Measurements from ENCODE around the gene SLC7A7. TPM values are rescaled to one million over a fixed set of nuclear protein-coding genes. Genes with fewer than 3 reads are reported as not detected.
"Not testable (repeated sequence)": the region's sequence is repeated elsewhere in the genome, so short reads cannot be mapped to it uniquely, and the experiment has no call there.

The SLC7A7 gene
- total RNA-seq, 4 donors from 2014 or later = 1.00 to 67.0 (median 33.6) TPM

DNA sequence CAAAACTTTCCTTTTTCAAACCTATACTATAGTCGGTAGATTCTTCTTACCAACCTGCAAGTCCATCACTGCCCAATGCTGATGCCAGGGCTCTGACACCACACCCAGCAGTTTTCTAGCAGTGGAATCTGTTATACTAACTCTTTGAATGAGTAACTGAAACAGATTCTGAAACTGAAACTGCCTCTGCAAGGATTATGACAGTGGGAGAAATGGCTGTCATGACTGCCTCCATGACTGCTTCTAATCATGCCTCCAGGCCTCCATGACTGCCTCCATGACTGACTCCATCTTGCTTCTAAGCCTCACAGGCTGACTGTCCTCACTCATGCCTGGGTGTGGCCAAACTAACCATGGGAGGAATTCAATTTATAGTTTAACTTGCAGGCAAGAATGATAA, 78.2 kb downstream of the SLC7A7 start:
- in situ Hi-C loops (cut with MboI; ENCODE audit: low pct_ligation_motif_present in 1 of 4, low pct_unique_long_range_greater_than_20kb in 1 of 4, low sequenced_read_pairs in 3 of 4) = no loop called here
- Histone ChIP-seq H3K27ac (no peak overlapping the region), H3K27me3 (no peaks in the 10 kb centered on the region), H3K4me3 (no peak overlapping the region), H3K4me1 (no peaks in the 10 kb centered on the region), H3K36me3 (no peaks in the 10 kb centered on the region), H3K9me3 (no peaks in the 10 kb centered on the region)
- intact Hi-C loops (cut with DNase I; ENCODE audit: low total_unique reads) = no loop called here
- TF ChIP-seq EP300 (IDR thresholded peaks at IDR 0.05; ENCODE audit: low read depth) (no peak), POLR2A (IDR thresholded peaks at IDR 0.05) (no peak), POLR2AphosphoS5 (IDR thresholded peaks at IDR 0.05) (no peak), CTCF (IDR thresholded peaks at IDR 0.05) (no peak)
- 73% methylated on average over 1 of the region's 1 CpG; no CpG with 5 or more reads in 1 of the 2 donors for WGBS, 2 donors (ENCODE audit: low coverage in 1 of 2)
- DNase-seq = no peak

- H3K27ac ChIP-seq; intact Hi-C loops (cut with DNase I; ENCODE audit: low total_unique reads); DNase-seq; in situ Hi-C loops (cut with MboI; ENCODE audit: low pct_ligation_motif_present in 1 of 4, low pct_unique_long_range_greater_than_20kb in 1 of 4, low sequenced_read_pairs in 3 of 4); H3K9me3 ChIP-seq; H3K4me3 ChIP-seq; H3K4me1 ChIP-seq; H3K36me3 ChIP-seq; H3K27me3 ChIP-seq: not testable (repeated sequence)
- WGBS, 2 donors (ENCODE audit: low coverage in 1 of 2) = 90 to 92% methylated on average over 12 to 14 of the region's 14 CpGs
These were observed 78.9 kb downstream of the SLC7A7 start for GRCh38 chr14:22736384-22736783.

DNA sequence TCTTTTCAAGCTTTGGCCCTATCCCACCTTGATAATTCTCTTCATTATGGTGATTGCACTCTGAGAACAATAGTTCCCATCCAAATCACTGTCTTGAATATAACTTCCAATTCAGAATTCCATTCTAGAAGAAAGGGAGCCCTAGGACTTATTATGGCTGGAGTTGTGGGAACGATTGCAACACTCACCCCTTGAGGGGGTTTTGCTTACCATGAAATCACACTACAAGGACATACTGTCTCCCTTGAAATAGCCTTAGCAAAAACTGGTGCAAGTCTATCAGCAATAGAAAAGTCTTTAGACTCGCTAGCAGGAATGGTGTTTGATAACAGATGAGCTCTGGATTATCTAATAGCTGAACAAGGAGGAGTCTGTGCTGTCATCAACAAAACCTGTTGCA, 80.1 kb downstream of the SLC7A7 start:
- WGBS, 2 donors (ENCODE audit: low coverage in 1 of 2) = 84 to 90% methylated on average over 2 of the region's 2 CpGs
- in situ Hi-C loops (cut with MboI; ENCODE audit: low pct_ligation_motif_present in 1 of 4, low pct_unique_long_range_greater_than_20kb in 1 of 4, low sequenced_read_pairs in 3 of 4) = no loop called here

DNA sequence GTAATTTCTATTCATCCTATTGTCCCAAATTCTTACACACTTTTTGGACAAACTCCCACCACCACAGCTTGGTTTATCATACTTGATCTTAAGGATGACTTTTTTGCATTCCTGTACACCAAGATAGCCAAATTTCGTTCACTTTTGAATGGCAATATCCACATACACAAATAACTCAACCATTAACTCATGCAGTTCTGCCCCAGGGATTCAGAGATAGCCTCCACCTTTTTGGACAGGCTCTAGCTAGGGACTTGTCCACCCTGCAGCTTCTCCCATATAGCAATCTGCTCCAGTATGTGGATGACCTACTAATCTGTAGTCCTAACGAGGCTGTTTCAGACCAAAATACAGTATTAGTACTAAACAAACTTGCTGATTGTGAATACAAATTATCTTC, 81.4 kb downstream of the SLC7A7 start:
- H3K27me3 ChIP-seq = no peaks in the 10 kb centered on the region
- 40 to 74% methylated on average over 1 to 2 of the region's 2 CpGs for WGBS, 2 donors (ENCODE audit: low coverage in 1 of 2)
- H3K4me3 ChIP-seq = no peak overlapping the region
- no peak for DNase-seq
- H3K27ac ChIP-seq = no peak overlapping the region
- H3K36me3 ChIP-seq = no peaks in the 10 kb centered on the region
- H3K4me1 ChIP-seq = no peaks in the 10 kb centered on the region
- no peak for TF ChIP-seq EP300 (IDR thresholded peaks at IDR 0.05; ENCODE audit: low read depth)
- TF ChIP-seq POLR2A (IDR thresholded peaks at IDR 0.05) = no peak
- TF ChIP-seq CTCF (IDR thresholded peaks at IDR 0.05) = no peak
- TF ChIP-seq POLR2AphosphoS5 (IDR thresholded peaks at IDR 0.05) = no peak
- H3K9me3 ChIP-seq = no peaks in the 10 kb centered on the region
- intact Hi-C loops (cut with DNase I; ENCODE audit: low total_unique reads) = no loop called here
- in situ Hi-C loops (cut with MboI; ENCODE audit: low pct_ligation_motif_present in 1 of 4, low pct_unique_long_range_greater_than_20kb in 1 of 4, low sequenced_read_pairs in 3 of 4) = no loop called here

More for the DNA sequence above, 80.1 kb downstream of the SLC7A7 start:
- intact Hi-C loops (cut with DNase I; ENCODE audit: low total_unique reads) = no loop called here
- H3K27me3 ChIP-seq = no peaks in the 10 kb centered on the region
- no peak overlapping the region for H3K27ac ChIP-seq
- H3K9me3 ChIP-seq = no peaks in the 10 kb centered on the region
- H3K36me3 ChIP-seq = no peaks in the 10 kb centered on the region
- DNase-seq = no peak
- TF ChIP-seq POLR2AphosphoS5 (IDR thresholded peaks at IDR 0.05) (no peak), EP300 (IDR thresholded peaks at IDR 0.05; ENCODE audit: low read depth) (no peak), CTCF (IDR thresholded peaks at IDR 0.05) (no peak), POLR2A (IDR thresholded peaks at IDR 0.05) (no peak)
- H3K4me1 ChIP-seq = no peaks in the 10 kb centered on the region
- no peak overlapping the region for H3K4me3 ChIP-seq

DNA sequence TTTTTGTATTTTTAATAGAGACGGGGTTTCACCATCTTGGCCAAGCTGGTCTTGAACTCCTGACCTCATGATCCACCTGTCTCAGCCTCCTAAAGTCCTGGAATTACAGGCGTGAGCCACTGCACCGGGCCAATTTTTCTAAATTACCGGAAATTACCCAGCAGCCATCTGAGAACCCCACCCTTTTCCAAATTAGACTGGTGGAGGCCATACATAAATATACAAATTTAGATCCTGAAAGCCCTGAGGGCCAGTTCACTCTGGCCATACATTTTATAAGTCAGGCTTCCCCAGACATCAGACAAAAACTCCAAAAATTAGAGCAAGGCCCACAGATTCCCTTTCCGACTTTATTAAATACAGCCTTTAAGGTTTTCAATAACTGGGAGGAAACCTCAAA, 83.2 kb downstream of the SLC7A7 start:
- H3K4me3 ChIP-seq; H3K27me3 ChIP-seq; intact Hi-C loops (cut with DNase I; ENCODE audit: low total_unique reads); H3K27ac ChIP-seq; H3K36me3 ChIP-seq; H3K9me3 ChIP-seq; DNase-seq; in situ Hi-C loops (cut with MboI; ENCODE audit: low pct_ligation_motif_present in 1 of 4, low pct_unique_long_range_greater_than_20kb in 1 of 4, low sequenced_read_pairs in 3 of 4); H3K4me1 ChIP-seq: not testable (repeated sequence)
- WGBS, 2 donors (ENCODE audit: low coverage in 1 of 2) = 67 to 100% methylated on average over 2 to 5 of the region's 5 CpGs
